ENCODE data around the gene FRRS1.

The FRRS1 gene

GRCh38 chr1:99728494-99729235 is 37.8 kb downstream of the FRRS1 start:
- DNase-seq (ENCODE audit: low read depth), result peak; percentile 71

GRCh38 chr1:99727575-99728185 is 38.8 kb downstream of the FRRS1 start:
- DNase-seq (ENCODE audit: low read depth), result peak; percentile 54

GRCh38 chr1:99726818-99727217 is 39.6 kb downstream of the FRRS1 start:
- DNase-seq (ENCODE audit: low read depth), result no peak

GRCh38 chr1:99726407-99726806 is 40.0 kb downstream of the FRRS1 start:
- no peak for DNase-seq (ENCODE audit: low read depth)

- no peak for DNase-seq (ENCODE audit: low read depth)
Observed at GRCh38 chr1:99725996-99726395, 40.4 kb downstream of the FRRS1 start.

GRCh38 chr1:99723251-99723650 is 43.2 kb downstream of the FRRS1 start:
- no peak for DNase-seq (ENCODE audit: low read depth)

- no peak for DNase-seq (ENCODE audit: low read depth)
Observed at GRCh38 chr1:99717005-99717404, 49.4 kb downstream of the FRRS1 start.

GRCh38 chr1:99713006-99713405 is 53.4 kb downstream of the FRRS1 start:
- DNase-seq (ENCODE audit: low read depth), result no peak

GRCh38 chr1:99710994-99711393 is 55.4 kb downstream of the FRRS1 start:
- DNase-seq (ENCODE audit: low read depth), result no peak

GRCh38 chr1:99707535-99708142 is 58.8 kb downstream of the FRRS1 start:
- peak; percentile 72 for DNase-seq (ENCODE audit: low read depth)

- DNase-seq (ENCODE audit: low read depth), result no peak
Observed at GRCh38 chr1:99705385-99705784, 61.0 kb downstream of the FRRS1 start.

GRCh38 chr1:99704356-99704816 is 62.0 kb downstream of the FRRS1 start:
- DNase-seq (ENCODE audit: low read depth), result no peak

- DNase-seq (ENCODE audit: low read depth), result no peak
Observed at GRCh38 chr1:99702221-99702620, 64.2 kb downstream of the FRRS1 start.

GRCh38 chr1:99700020-99700419 is 66.4 kb downstream of the FRRS1 start:
- DNase-seq (ENCODE audit: low read depth), result no peak

- DNase-seq (ENCODE audit: low read depth), result no peak
Observed at GRCh38 chr1:99697580-99697979, 68.9 kb downstream of the FRRS1 start.

GRCh38 chr1:99696616-99697015 is 69.8 kb downstream of the FRRS1 start:
- no peak for DNase-seq (ENCODE audit: low read depth)

GRCh38 chr1:99691175-99691574 is 75.3 kb downstream of the FRRS1 start:
- DNase-seq (ENCODE audit: low read depth), result peak; percentile 27

GRCh38 chr1:99685516-99686180 is 80.8 kb downstream of the FRRS1 start:
- DNase-seq (ENCODE audit: low read depth), result peak; percentile 84

GRCh38 chr1:99682291-99682751 is 84.1 kb downstream of the FRRS1 start:
- DNase-seq (ENCODE audit: low read depth), result peak; percentile 69

- DNase-seq (ENCODE audit: low read depth), result no peak
Observed at GRCh38 chr1:99681583-99681982, 84.9 kb downstream of the FRRS1 start.

- peak; percentile 40 for DNase-seq (ENCODE audit: low read depth)
Observed at GRCh38 chr1:99680270-99680669, 86.2 kb downstream of the FRRS1 start.

GRCh38 chr1:99677416-99677815 is 89.0 kb downstream of the FRRS1 start:
- peak; percentile 11 for DNase-seq (ENCODE audit: low read depth)

- DNase-seq (ENCODE audit: low read depth), result no peak
Observed at GRCh38 chr1:99676876-99677275, 89.6 kb downstream of the FRRS1 start.

All from ELR (cell line).